OCI-LY7 (cell line): ENCODE results near the gene GLE1. TPM values are rescaled to one million over a fixed set of nuclear protein-coding genes. Genes with fewer than 3 reads are reported as not detected.

Source experiments
- BruUV-seq: library from RNA; stranded (reverse); fragments of 400-500 nt; replicated peaks from 2 replicates; lab custom pipeline; 2021; lab: Mats Ljungman, UMichigan
- CTCF ChIA-PET: fragments of 300-600 bp; sonication (Branson Sonifier 250); formaldehyde crosslinking; loops from one replicate; lab custom pipeline; 2022; ENCODE audit warnings: antibody characterized with exemption; ENCODE audit not compliant: unreplicated experiment; lab: Charles Lee
- POLR2A ChIA-PET: fragments of 300-600 bp; sonication (Branson Sonifier 250); formaldehyde crosslinking; loops from one replicate; lab custom pipeline; 2022; ENCODE audit warnings: antibody characterized with exemption; lab: Charles Lee
- DNase-seq: peaks from one replicate; pipeline ENCODE4 v3.0.0-alpha.2; 2015; ENCODE audit warnings: low spot score
- H2AFZ ChIP-seq: fragments of 200-600 bp; sonication (generic), shearing (Covaris generic); 2 replicates; pipeline ENCODE4 v1.6.1; 2014; ENCODE audit warnings: mild to moderate bottlenecking, antibody characterized with exemption, low read length, moderate library complexity
- H3K27ac ChIP-seq: fragments of 200-600 bp; sonication (generic); 2 replicates; pipeline ENCODE4 v1.5.1; 2014; ENCODE audit warnings: mixed run types, low read depth, mild to moderate bottlenecking, moderate library complexity, low read length, inconsistent platforms; ENCODE audit not compliant: poor library complexity, severe bottlenecking
- H3K36me3 ChIP-seq: fragments of 200-600 bp; sonication (generic); 2 replicates; pipeline ENCODE4 v1.6.1; 2014; ENCODE audit warnings: mild to moderate bottlenecking, antibody characterized with exemption, low read length, moderate library complexity, mixed read lengths; ENCODE audit not compliant: insufficient read depth
- H3K4me1 ChIP-seq: fragments of 200-600 bp; sonication (generic); 2 replicates; pipeline ENCODE4 v1.5.1; 2014; ENCODE audit warnings: mild to moderate bottlenecking, low read length; ENCODE audit not compliant: insufficient read depth, poor library complexity, severe bottlenecking
- H3K4me2 ChIP-seq: fragments of 200-600 bp; sonication (generic); 2 replicates; pipeline ENCODE4 v1.6.1; 2014; ENCODE audit warnings: mild to moderate bottlenecking, low read length
- H3K4me3 ChIP-seq: fragments of 200-600 bp; sonication (generic); 2 replicates; pipeline ENCODE4 v1.5.1; 2014; ENCODE audit warnings: mild to moderate bottlenecking, low read depth, low read length; ENCODE audit not compliant: poor library complexity, severe bottlenecking
- H3K79me2 ChIP-seq: fragments of 200-600 bp; sonication (generic); 2 replicates; pipeline ENCODE4 v1.6.1; 2016; ENCODE audit warnings: low read depth, mild to moderate bottlenecking, low read length, moderate library complexity, mixed read lengths; ENCODE audit not compliant: insufficient read depth
- H3K9me2 ChIP-seq: fragments of 200-600 bp; sonication (generic); 2 replicates; pipeline ENCODE4 v1.6.1; 2016; ENCODE audit warnings: mild to moderate bottlenecking, low read length, mixed read lengths; ENCODE audit not compliant: insufficient read depth
- H3K9me3 ChIP-seq: fragments of 200-600 bp; sonication (generic); 2 replicates; pipeline ENCODE4 v1.6.1; 2014; ENCODE audit warnings: mild to moderate bottlenecking, mixed run types, low read length, mixed read lengths
- H4K20me1 ChIP-seq: fragments of 200-600 bp; sonication (generic); 2 replicates; pipeline ENCODE4 v1.6.1; 2014; ENCODE audit warnings: mild to moderate bottlenecking, antibody characterized with exemption, low read length, moderate library complexity, mixed read lengths; ENCODE audit not compliant: insufficient read depth
- CTCF ChIP-seq: fragments of 200-600 bp; sonication (generic); conservative IDR thresholded peaks from 2 replicates; pipeline ENCODE4 v1.5.1; 2014; ENCODE audit warnings: mild to moderate bottlenecking, antibody characterized with exemption, low read length, moderate library complexity, mixed read lengths
- EZH2phosphoT487 ChIP-seq: fragments of 200-600 bp; sonication (generic); IDR thresholded peaks from 2 replicates; pipeline ENCODE4 v1.6.1; 2018; ENCODE audit warnings: low read depth, borderline replicate concordance, mild to moderate bottlenecking, mixed run types, antibody characterized with exemption, low read length, moderate library complexity, mixed read lengths
- intact Hi-C: fragments of 100-400 bp; cut with micrococcal nuclease; formaldehyde crosslinking; loops from one replicate; pipeline ENCODE4 v1.10.0; 2022; ENCODE audit not compliant: unreplicated experiment
- total RNA-seq, 2 experiments: library from RNA; depleted of rRNA in 1 of 2; stranded (reverse); fragments of >200 nt in 1 of 2; shearing (Covaris generic) in 1 of 2; gene quantifications; 2 replicates each; pipeline ENCODE4 v1.2.3, GENCODE V29; 2014 to 2022

The GLE1 gene
- total RNA-seq, 2 experiments from 2014 or later: 30.8 to 45.2 TPM

- TF ChIP-seq CTCF (no peak), EZH2phosphoT487 (no peak)
- ChIA-PET POLR2A (interaction anchor here (0.7 kb wide), 1 partner anchor 33 kb away, joined by 3 read pairs; no protein-coding TSS in a partner anchor), CTCF (no interaction called here)
- intact Hi-C loops: no loop called here
- Histone ChIP-seq H3K79me2 (peaks cover 9% of the 10 kb centered on the region; the same call in 1 of the 2 replicates), H3K9me3 (no peaks in the 10 kb centered on the region), H3K4me2 (no peak overlapping the region), H2AFZ (no peak overlapping the region), H3K36me3 (peaks cover 48% of the 10 kb centered on the region), H3K4me3 (no peak overlapping the region), H3K4me1 (no peaks in the 10 kb centered on the region), H3K27ac (no peak overlapping the region), H3K9me2 (no peaks in the 10 kb centered on the region), H4K20me1 (no peaks in the 10 kb centered on the region)
- BruUV-seq: no TSS peak
- DNase-seq: no peak
Observed at GRCh38 chr9:128565578-128565977, 61.1 kb downstream of the GLE1 start.

- no peaks in the 10 kb centered on the region for H4K20me1 ChIP-seq
- H3K9me3 ChIP-seq: no peaks in the 10 kb centered on the region
- no peak overlapping the region for H3K4me3 ChIP-seq
- 0 out of 2 replicates have a peak, but pooled peaks cover 4% of the 10 kb centered on the region for H3K79me2 ChIP-seq
- H3K4me1 ChIP-seq: no peaks in the 10 kb centered on the region
- H3K4me2 ChIP-seq: no peak overlapping the region
- ChIA-PET CTCF (no interaction called here), POLR2A (no interaction called here)
- H2AFZ ChIP-seq: no peak overlapping the region
- no peak overlapping the region for H3K27ac ChIP-seq
- no peak for TF ChIP-seq EZH2phosphoT487
- TF ChIP-seq CTCF: no peak
- peaks cover 69% of the 10 kb centered on the region for H3K36me3 ChIP-seq
- DNase-seq: no peak
- H3K9me2 ChIP-seq: no peaks in the 10 kb centered on the region
- no TSS peak for BruUV-seq
- intact Hi-C loops: no loop called here
Observed at GRCh38 chr9:128568470-128569078, 64.1 kb downstream of the GLE1 start.

- Histone ChIP-seq H4K20me1 (no peaks in the 10 kb centered on the region), H3K4me1 (no peaks in the 10 kb centered on the region), H3K27ac (no peak overlapping the region), H3K9me3 (no peaks in the 10 kb centered on the region), H2AFZ (no peak overlapping the region), H3K79me2 (no peaks in the 10 kb centered on the region), H3K9me2 (no peaks in the 10 kb centered on the region), H3K36me3 (peaks cover 86% of the 10 kb centered on the region), H3K4me2 (no peak overlapping the region), H3K4me3 (no peak overlapping the region)
- POLR2A ChIA-PET: interaction anchor here (0.6 to 0.8 kb wide), 3 partner anchors 12 to 176 kb away, joined by 3 to 4 read pairs (median 3); no protein-coding TSS in a partner anchor
- CTCF ChIA-PET: no interaction called here
- DNase-seq: no peak
- no TSS peak for BruUV-seq
- intact Hi-C loops: no loop called here
- TF ChIP-seq EZH2phosphoT487: no peak
- TF ChIP-seq CTCF: no peak
Observed at GRCh38 chr9:128575469-128575868, 71.0 kb downstream of the GLE1 start.
